Endodermal cell (in vitro differentiated cells): ENCODE measurements around the gene TMEM17. TPM values are rescaled to one million over a fixed set of nuclear protein-coding genes. Genes with fewer than 3 reads are reported as not detected.

Experiments used
- DNase-seq: peaks from one replicate; pipeline ENCODE4 v3.0.0-alpha.2; 2017
- H3K27ac ChIP-seq: 2 replicates; pipeline ENCODE4 v1.5.1; 2013; ENCODE audit warnings: mild to moderate bottlenecking, low read depth, low read length, moderate library complexity
- H3K27me3 ChIP-seq: 2 replicates; pipeline ENCODE4 v1.6.1; 2013; ENCODE audit warnings: mild to moderate bottlenecking, low read length, moderate library complexity; ENCODE audit not compliant: insufficient read depth, control insufficient read depth, poor library complexity, severe bottlenecking
- H3K36me3 ChIP-seq: 2 replicates; pipeline ENCODE4 v1.7.0; 2013; ENCODE audit warnings: mild to moderate bottlenecking, low read length, moderate library complexity; ENCODE audit not compliant: control insufficient read depth, insufficient read depth
- H3K4me1 ChIP-seq: one replicate; pipeline ENCODE4 v1.7.0; 2013; ENCODE audit warnings: low read length; ENCODE audit not compliant: control insufficient read depth, insufficient read depth
- H3K4me3 ChIP-seq: 2 replicates; pipeline ENCODE4 v1.5.1; 2013; ENCODE audit warnings: mild to moderate bottlenecking, low read length, moderate library complexity
- H3K9ac ChIP-seq: 2 replicates; pipeline ENCODE4 v1.6.1; 2013; ENCODE audit warnings: mild to moderate bottlenecking, low read length, moderate library complexity; ENCODE audit not compliant: poor library complexity, severe bottlenecking; ENCODE audit errors: extremely low read depth
- H3K9me3 ChIP-seq: 2 replicates; pipeline ENCODE4 v1.6.1; 2013; ENCODE audit warnings: mild to moderate bottlenecking, low read length, moderate library complexity; ENCODE audit not compliant: control insufficient read depth
- H3K27ac Mint-ChIP-seq: 2 replicates; pipeline ENCODE4 v1.8.0; 2020; ENCODE audit warnings: mixed read lengths
- H3K27me3 Mint-ChIP-seq: 2 replicates; pipeline ENCODE4 v1.8.0; 2021; ENCODE audit warnings: mild to moderate bottlenecking, mixed read lengths; ENCODE audit not compliant: insufficient read depth
- H3K36me3 Mint-ChIP-seq: 2 replicates; pipeline ENCODE4 v1.8.0; 2020; ENCODE audit warnings: low read depth, mixed read lengths
- H3K4me1 Mint-ChIP-seq: 2 replicates; pipeline ENCODE4 v1.8.0; 2020; ENCODE audit warnings: mixed read lengths
- H3K4me3 Mint-ChIP-seq: 2 replicates; pipeline ENCODE4 v1.8.0; 2020; ENCODE audit warnings: mild to moderate bottlenecking, moderate library complexity, mixed read lengths
- H3K9me3 Mint-ChIP-seq: 2 replicates; pipeline ENCODE4 v1.8.0; 2020; ENCODE audit warnings: mild to moderate bottlenecking, mixed read lengths
- WGBS, 2 experiments: methylation state at CpG; one replicate each; pipeline versions ENCODE4 v1.1.5 to v1.1.7; 2013; ENCODE audit warnings: missing lambda C conversion rate in 2 of 2, mixed read lengths in 1 of 2; ENCODE audit not compliant: insufficient coverage in 1 of 2, insufficient read length in 1 of 2; 5-methylcytosine and 5-hydroxymethylcytosine counted together
- total RNA-seq, 2 donors: library from RNA; stranded (reverse); fragmentation: NEBNext Ultra II Directional in 1 of 2; extraction: Animal tissue kit (Norgen Biotek cat#: 25700) in 1 of 2; gene quantifications; 2 replicates in 1 of 2; 3 replicates in 1 of 2; pipeline ENCODE4 v1.2.1, GENCODE V29; 2021
- TF ChIP-seq, protein P1 (sequence below): fragments of 200-600 bp; sonication (generic); conservative IDR thresholded peaks from 2 replicates; pipeline ENCODE4 v1.5.0; 2021; ENCODE audit warnings: antibody characterized with exemption, mild to moderate bottlenecking

Gene TMEM17
- total RNA-seq, 2 donors from 2014 or later: 1.8 to 2.0 TPM

DNA sequence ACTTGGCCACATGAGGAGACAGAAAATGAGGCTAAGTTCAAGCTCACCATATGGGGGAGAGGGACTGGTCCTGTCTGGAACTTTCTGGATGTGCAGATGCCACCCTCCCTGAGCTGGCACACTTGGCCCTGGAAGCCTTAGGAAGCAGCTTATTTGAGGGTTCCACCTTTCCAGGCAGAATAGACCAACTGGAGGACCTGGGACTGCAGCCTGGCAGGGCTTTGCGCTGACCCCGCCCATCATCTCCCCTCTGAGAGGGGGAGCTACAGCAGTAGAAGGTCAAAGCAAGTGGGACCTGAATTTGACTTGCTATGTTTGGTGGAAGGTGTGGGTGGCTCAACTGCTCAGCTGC is 39.5 kb downstream of the TMEM17 start:
- H3K4me3 ChIP-seq: no peak overlapping the region
- H3K9me3 ChIP-seq: no peaks in the 10 kb centered on the region
- Mint-ChIP-seq H3K27ac (no peak overlapping the region), H3K36me3 (no peaks in the 10 kb centered on the region), H3K4me1 (peaks cover 45% of the 10 kb centered on the region), H3K4me3 (no peak overlapping the region), H3K27me3 (peaks cover 8% of the 10 kb centered on the region), H3K9me3 (no peaks in the 10 kb centered on the region)
- 93 to 100% methylated on average over 2 of the region's 2 CpGs for WGBS, 2 experiments
- TF ChIP-seq, protein P1, sequence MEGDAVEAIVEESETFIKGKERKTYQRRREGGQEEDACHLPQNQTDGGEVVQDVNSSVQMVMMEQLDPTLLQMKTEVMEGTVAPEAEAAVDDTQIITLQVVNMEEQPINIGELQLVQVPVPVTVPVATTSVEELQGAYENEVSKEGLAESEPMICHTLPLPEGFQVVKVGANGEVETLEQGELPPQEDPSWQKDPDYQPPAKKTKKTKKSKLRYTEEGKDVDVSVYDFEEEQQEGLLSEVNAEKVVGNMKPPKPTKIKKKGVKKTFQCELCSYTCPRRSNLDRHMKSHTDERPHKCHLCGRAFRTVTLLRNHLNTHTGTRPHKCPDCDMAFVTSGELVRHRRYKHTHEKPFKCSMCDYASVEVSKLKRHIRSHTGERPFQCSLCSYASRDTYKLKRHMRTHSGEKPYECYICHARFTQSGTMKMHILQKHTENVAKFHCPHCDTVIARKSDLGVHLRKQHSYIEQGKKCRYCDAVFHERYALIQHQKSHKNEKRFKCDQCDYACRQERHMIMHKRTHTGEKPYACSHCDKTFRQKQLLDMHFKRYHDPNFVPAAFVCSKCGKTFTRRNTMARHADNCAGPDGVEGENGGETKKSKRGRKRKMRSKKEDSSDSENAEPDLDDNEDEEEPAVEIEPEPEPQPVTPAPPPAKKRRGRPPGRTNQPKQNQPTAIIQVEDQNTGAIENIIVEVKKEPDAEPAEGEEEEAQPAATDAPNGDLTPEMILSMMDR: no peak
- H3K36me3 ChIP-seq: no peaks in the 10 kb centered on the region
- peaks cover 13% of the 10 kb centered on the region for H3K4me1 ChIP-seq
- no peak overlapping the region for H3K27ac ChIP-seq
- H3K9ac ChIP-seq: no peak overlapping the region
- DNase-seq: no peak
- H3K27me3 ChIP-seq: no peaks in the 10 kb centered on the region

DNA sequence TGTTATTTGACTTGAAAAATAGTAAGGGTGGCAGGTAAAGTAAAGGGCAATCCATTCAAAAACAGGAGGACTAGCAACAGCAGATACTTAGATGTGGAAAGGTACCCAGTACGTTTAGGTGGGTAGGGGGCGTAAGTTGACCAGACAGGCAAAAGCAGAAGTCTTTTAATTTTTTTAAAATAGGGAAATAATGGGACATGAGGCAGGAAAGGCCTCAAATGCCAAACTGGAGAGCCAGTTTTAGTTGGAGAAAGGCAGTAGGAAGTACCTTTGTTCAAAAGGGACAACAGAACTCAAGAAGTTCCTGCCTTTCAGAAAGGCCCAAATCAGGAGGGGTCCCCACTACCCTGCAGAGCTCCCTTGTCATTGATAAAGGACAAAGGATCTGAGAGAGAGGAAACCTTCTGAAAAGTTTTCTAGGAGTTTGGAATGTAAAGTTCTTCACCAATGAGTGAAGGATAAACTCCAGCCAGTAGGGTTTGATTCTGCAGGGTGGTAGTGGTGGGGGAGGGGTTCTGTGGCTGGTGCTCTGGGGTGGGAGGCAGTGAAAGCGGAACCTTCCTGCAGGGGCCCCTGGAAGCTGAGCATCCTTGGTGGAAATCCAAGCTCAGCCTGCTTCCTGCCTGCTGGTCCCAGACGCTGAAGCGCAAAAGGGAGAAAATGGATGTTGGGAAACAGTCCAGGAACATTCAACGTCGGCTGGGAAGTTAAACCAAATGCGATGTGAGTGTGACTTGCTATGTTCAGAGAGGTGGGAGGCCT is 40.1 kb downstream of the TMEM17 start:
- no peaks in the 10 kb centered on the region for H3K27me3 ChIP-seq
- no peak overlapping the region for H3K27ac ChIP-seq
- Mint-ChIP-seq H3K27me3 (peaks cover 8% of the 10 kb centered on the region), H3K4me3 (no peak overlapping the region), H3K4me1 (peaks cover 42% of the 10 kb centered on the region), H3K36me3 (no peaks in the 10 kb centered on the region), H3K9me3 (no peaks in the 10 kb centered on the region), H3K27ac (no peak overlapping the region)
- H3K36me3 ChIP-seq: no peaks in the 10 kb centered on the region
- no peak overlapping the region for H3K9ac ChIP-seq
- H3K4me3 ChIP-seq: no peak overlapping the region
- DNase-seq: peak; percentile 68
- 76 to 83% methylated on average over 7 to 8 of the region's 8 CpGs for WGBS, 2 experiments
- H3K9me3 ChIP-seq: no peaks in the 10 kb centered on the region
- H3K4me1 ChIP-seq: peaks cover 13% of the 10 kb centered on the region
- TF ChIP-seq, protein P1: peak; percentile 49

DNA sequence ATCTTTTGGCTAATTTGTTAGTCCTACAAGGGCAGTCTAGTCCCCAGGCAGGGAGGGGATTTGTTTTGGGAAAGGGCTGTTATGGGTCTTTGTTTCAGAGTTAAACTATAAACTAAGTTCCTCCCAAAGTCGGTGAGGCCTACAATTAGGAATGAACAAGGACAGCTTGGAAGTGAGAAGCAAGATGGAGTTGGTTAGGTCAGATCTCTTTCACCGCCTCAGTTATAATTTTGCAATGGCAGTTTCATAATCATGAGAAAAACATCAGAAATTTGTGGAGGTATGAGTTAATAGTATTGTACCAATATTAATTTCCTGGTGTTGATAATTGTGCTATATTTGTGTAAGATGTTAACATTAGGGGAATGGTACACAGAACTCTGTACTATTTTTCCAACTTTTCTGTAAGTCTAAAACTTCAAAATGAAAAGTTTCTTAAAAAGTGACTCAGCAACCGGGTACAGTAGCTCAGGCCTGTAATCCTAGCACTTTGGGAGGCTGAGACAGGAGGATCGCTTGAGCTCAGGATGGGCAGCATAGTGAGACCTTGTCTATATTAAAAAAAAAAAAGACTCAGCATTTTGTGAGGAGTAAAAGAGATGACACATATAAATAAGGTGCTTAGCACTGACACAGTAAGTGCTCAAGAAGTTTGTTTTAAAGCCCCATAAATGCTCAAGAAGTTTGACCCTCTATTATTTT is 40.8 kb downstream of the TMEM17 start:
- no peak overlapping the region for H3K27ac Mint-ChIP-seq

More for the DNA sequence above, 40.8 kb downstream of the TMEM17 start:
- Histone ChIP-seq H3K4me3 (no peak overlapping the region), H3K27me3 (no peaks in the 10 kb centered on the region), H3K9me3 (no peaks in the 10 kb centered on the region), H3K4me1 (peaks cover 13% of the 10 kb centered on the region), H3K36me3 (no peaks in the 10 kb centered on the region), H3K27ac (no peak overlapping the region), H3K9ac (no peak overlapping the region)
- no peaks in the 10 kb centered on the region for H3K9me3 Mint-ChIP-seq
- TF ChIP-seq, protein P1: no peak
- H3K4me1 Mint-ChIP-seq: peaks cover 35% of the 10 kb centered on the region
- no peak for DNase-seq
- peaks cover 4% of the 10 kb centered on the region for H3K27me3 Mint-ChIP-seq
- 89 to 91% methylated on average over 4 of the region's 4 CpGs for WGBS, 2 experiments
- no peak overlapping the region for H3K4me3 Mint-ChIP-seq
- H3K36me3 Mint-ChIP-seq: no peaks in the 10 kb centered on the region
